HG02943 (cell line): ENCODE data around the gene ZFYVE9.
"Not testable (repeated sequence)": the region's sequence is repeated elsewhere in the genome, so short reads cannot be mapped to it uniquely, and the experiment has no call there.

Experiments
- ATAC-seq: cut with Tn5 transposase; IDR thresholded peaks from one replicate; pipeline ENCODE4 v1.9.1; 2021; ENCODE audit warnings: mild to moderate bottlenecking, low read depth, moderate library complexity; ENCODE audit not compliant: unreplicated experiment

ZFYVE9 gene

GRCh38 chr1:52190500-52191252 lies 48.8 kb downstream of the ZFYVE9 start:
- no peak for ATAC-seq

DNA sequence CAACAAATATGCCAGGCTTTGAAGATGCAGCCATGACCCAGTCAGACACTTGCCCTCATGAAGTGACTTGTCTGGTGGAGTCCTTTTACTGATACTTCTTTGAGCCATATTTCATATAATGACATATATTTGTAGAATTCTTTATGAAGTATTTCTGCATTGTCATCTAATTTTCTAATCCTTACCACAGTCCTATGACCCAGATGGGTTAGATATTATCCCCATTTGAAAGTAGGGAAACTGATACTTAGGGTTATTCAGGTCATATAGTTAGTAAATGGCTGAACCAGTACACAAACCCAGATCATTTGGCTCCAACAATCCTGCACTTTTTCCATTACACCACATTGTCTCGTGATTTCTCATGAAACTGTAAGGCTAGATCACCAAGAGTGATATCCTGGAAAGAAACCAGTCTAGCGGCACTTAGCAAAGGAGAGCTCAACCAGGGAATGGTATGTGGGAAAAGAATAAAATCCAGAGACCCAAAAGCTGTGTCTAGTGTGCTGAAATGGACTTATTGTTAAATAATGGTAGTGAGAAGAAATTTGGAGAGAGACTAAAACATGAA lies 49.6 kb downstream of the ZFYVE9 start:
- ATAC-seq = no peak

GRCh38 chr1:52192024-52192423 lies 50.1 kb downstream of the ZFYVE9 start:
- ATAC-seq = no peak

- no peak for ATAC-seq
These were observed 50.5 kb downstream of the ZFYVE9 start for GRCh38 chr1:52192436-52192835.

DNA sequence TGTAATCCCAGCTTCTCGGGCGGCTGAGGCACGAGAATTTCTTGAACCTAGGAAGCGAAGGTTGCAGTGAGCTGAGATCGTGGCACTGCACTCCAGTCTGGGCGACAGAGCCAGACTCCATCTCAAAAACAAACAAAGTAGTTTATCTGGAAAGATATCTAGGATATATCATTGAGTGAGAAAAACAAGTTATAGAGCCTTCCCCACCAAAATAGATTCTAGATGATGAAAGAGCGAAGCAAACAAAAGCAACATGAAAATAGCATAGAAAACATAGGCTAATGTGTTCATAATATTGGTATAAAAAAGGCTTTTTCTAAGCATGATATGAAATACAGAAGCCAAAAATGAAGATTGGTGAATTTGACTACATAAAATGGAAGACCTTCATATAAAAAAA lies 52.1 kb downstream of the ZFYVE9 start:
- no peak for ATAC-seq

DNA sequence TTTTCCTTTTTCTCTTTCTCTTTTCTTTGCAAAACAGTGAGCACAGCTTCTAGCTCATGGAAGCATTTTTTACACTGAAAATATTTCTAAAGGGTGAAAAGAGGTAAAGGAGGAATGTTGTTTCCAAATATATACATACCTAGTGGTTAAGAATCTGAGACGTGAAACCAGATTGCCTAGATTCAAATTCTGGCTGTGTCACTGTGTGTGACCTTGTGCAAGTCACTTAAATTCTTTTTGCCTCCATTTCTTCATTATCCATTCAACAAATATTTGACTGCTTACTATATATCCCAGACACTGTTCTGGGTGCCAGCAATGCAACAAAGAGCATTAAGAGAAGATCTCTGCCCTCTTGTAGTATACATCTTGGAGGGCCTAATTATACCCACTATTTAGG lies 53.3 kb downstream of the ZFYVE9 start:
- no peak for ATAC-seq

DNA sequence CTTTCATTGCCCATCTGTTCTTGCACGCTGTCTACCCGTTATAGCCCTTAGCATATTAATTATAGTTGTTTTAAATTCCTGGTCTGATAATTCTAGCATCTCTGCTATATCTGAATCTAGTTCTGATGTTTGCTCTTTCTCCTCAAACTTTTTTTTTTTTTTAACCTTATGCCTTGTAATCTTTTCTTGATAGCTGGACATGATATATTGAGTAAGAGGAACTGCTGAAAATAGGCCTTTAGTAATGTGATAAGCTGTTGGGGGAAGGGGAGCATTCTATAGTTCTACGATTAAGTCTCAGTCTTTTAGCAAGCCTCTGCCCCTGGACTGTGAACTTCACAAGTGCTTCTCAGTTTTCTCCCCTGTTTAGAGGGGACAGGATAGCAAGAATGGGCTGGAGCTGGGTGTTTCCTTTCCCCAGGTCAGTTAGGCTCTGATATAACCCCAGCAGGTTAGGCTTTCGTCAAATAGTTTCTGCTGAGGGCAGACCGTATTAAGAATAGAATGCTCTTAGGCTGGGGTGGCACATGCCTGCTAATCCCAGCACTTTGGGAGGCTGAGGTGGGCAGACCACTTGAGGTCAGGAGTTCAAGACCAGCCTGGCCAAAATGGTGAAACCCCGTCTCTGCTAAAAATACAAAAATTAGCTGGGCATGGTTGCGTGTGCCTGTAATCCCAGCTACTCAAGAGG lies 62.2 kb downstream of the ZFYVE9 start:
- ATAC-seq = no peak

DNA sequence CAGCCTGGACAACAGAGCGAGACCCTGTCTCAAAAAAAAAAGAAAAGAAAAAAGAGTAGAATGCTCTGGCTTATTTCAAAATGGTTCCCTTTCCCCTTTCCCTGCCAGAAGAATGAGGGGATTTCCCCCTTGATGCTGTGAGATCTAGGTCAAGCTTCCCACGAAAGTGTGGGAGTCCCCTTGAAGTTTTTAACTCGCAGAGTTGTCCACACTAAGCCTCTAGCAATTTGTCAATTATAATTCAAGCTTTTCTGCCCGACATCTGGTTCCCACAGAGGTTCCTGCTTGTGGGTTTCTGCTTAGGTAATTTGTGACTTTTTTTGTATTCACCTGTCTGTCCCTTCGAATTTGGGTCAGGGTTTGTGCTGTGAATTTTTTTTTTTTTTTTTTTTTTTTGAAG lies 62.8 kb downstream of the ZFYVE9 start:
- ATAC-seq = no peak

DNA sequence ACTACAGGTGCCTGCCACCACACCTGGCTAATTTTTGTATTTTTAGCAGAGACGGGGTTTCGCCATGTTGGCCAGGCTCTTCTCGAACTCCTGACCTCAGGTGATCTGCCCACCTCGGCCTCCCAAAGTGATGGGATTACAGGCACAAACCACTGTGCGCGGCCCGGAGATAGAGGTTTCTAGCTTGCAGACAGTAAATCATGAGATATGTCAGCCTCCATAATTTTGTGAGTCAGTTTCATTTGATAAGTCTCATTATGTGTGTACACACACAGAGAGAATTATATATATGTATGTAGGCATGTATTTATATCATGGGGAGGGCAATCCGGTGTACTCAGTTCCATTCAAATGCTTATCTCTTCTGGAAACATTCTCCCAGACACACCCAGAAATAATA lies 64.8 kb downstream of the ZFYVE9 start:
- ATAC-seq = not testable (repeated sequence)

DNA sequence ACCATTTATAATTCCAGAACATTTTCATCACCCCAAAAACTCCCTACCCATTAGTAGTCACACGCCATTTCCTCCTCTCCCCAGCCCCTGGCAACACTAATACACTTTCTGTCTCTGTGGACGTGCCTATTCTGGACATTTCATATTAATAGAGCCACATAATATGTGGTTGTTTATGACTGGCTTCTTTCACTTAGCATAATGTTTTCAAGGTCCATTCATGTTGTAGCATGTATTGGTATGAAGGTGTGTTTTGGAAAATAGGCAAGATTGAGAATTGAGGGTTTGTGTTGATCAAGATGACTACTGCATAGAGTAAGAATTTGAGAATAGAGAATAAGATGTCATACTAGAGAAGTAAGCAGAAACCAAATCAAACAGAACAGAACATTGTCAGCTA lies 67.5 kb downstream of the ZFYVE9 start:
- ATAC-seq = no peak

- no peak for ATAC-seq
These were observed 68.2 kb downstream of the ZFYVE9 start for GRCh38 chr1:52210044-52210443.

DNA sequence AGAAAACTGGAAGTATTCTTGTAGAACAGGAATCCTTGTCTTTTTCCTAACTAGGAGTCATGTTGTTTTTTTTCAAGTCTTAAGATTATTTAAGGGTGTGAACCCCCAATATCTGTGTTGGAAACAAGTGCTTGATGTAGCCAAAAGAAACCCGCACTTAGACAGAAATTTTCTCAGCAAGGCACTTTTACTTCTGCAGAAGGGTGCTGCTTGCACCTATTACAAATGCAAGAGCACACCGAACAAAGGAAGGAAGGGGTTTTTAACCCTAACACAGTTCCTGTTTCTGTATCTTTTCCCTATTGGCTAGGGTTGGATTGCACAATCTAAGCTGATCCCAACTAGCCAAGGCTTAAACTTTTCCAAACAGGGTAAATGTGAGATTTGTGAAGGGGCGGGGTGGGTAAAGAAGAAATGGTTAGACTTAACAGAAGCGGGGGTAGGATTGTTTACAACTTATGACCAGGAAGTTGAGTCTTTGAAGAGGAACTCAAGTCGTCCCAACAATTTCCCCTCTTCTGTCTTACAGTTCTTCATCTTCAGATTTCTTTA lies 75.1 kb downstream of the ZFYVE9 start:
- no peak for ATAC-seq

DNA sequence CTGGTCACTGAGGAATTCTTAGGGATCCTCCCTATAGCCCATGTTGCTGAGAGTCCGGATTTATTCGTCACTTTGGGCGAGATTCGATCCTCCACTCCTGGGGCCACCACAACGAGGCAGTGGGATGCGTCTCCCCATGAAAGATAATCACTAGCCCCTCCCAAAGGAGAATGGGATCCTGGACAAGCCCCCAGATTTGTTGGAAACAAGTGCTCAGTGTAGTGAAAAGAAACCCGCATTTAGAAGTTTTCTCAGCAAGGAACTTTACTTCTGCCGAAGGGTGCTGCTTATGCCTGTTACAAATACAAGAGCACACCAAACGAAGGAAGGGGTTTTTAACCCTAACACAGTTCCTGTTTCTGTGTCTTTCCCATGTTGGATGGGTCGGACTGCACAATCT lies 83.3 kb downstream of the ZFYVE9 start:
- ATAC-seq = no peak

DNA sequence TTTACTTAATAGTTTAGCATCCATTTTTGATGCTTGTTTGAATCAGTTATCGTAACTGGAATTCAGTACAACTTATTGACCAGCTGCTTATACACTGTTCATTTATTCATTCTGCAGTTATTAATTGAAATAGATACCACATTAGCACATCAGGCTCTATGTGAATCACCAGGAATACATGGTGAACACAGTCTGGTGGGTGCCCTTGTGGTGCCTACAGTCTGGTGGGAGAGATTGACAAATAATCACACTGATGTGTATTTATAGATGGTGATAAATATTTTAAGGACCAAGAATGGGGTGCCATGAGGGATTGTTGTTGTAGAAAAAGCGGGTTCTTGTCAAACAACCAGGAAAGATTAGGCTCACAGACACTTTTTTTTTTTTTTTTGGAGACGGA lies 87.6 kb downstream of the ZFYVE9 start:
- ATAC-seq = no peak

GRCh38 chr1:52233463-52233862 lies 91.6 kb downstream of the ZFYVE9 start:
- ATAC-seq = no peak

DNA sequence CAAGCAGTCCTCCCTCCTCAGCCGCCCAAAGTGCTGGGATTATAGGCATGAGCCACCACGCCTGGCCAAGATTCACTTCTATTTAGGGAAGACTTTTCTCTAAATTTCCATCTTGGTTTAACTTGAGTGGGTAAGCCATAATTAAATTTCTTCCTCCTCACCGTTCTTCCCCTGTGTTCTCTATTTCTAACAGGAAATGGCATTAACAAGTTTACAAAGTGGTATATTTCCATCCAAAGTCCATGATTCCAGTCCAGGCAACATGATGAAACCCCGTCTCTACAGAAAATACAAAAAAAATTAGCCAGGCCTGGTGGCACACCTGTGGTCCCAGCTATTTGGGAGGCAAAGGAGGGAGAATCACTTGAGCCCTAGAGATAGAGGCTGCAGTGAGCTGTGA lies 92.1 kb downstream of the ZFYVE9 start:
- ATAC-seq = no peak

GRCh38 chr1:52234708-52235107 lies 92.8 kb downstream of the ZFYVE9 start:
- ATAC-seq = no peak

- ATAC-seq = no peak
These were observed 93.8 kb downstream of the ZFYVE9 start for GRCh38 chr1:52235646-52236045.

GRCh38 chr1:52237430-52237829 lies 95.5 kb downstream of the ZFYVE9 start:
- no peak for ATAC-seq

DNA sequence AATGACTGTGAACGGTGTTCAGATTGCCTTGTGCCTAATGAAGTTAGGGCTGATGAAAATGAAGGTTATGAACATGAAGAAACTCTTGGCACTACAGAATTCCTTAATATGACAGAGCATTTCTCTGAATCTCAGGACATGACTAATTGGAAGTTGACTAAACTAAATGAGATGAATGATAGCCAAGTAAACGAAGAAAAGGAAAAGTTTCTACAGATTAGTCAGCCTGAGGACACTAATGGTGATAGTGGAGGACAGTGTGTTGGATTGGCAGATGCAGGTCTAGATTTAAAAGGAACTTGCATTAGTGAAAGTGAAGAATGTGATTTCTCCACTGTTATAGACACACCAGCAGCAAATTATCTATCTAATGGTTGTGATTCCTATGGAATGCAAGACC lies 96.6 kb downstream of the ZFYVE9 start:
- ATAC-seq = no peak

DNA sequence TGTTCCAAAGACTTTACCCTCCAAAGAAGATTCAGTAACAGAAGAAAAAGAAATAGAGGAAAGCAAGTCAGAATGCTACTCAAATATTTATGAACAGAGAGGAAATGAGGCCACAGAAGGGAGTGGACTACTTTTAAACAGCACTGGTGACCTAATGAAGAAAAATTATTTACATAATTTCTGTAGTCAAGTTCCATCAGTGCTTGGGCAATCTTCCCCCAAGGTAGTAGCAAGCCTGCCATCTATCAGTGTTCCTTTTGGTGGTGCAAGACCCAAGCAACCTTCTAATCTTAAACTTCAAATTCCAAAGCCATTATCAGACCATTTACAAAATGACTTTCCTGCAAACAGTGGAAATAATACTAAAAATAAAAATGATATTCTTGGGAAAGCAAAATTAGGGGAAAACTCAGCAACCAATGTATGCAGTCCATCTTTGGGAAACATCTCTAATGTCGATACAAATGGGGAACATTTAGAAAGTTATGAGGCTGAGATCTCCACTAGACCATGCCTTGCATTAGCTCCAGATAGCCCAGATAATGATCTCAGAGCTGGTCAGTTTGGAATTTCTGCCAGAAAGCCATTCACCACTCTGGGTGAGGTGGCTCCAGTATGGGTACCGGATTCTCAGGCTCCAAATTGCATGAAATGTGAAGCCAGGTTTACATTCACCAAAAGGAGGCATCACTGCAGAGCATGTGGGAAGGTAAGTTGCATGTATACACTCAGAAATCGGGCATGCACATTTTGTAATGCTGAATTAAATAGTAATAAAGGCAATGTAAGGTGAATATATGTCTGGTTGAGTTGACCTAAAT lies 97.2 kb downstream of the ZFYVE9 start:
- ATAC-seq = no peak
